Panc1 (cell line): ENCODE data around the gene ADI1. TPM values are rescaled to one million over a fixed set of nuclear protein-coding genes. Genes with fewer than 3 reads are reported as not detected.

ENCODE experiments used
- ATAC-seq: fragments of 200-7000 bp; cut with Tn5 transposase; 2 replicates; pipeline ENCODE4 v1.9.1; 2020; ENCODE audit warnings: mild to moderate bottlenecking, moderate library complexity
- BruUV-seq: library from RNA; stranded (reverse); fragments of 400-500 nt; replicated peaks from 2 replicates; lab custom pipeline; 2021; lab: Mats Ljungman, UMichigan
- CTCF ChIA-PET: fragments of 300-600 bp; sonication (Branson Sonifier 250); formaldehyde crosslinking; loops from one replicate; lab custom pipeline; 2022; ENCODE audit warnings: antibody characterized with exemption; lab: Charles Lee
- POLR2A ChIA-PET: fragments of 300-600 bp; sonication (Branson Sonifier 250); formaldehyde crosslinking; loops from one replicate; lab custom pipeline; 2022; ENCODE audit warnings: antibody characterized with exemption; lab: Charles Lee
- DNase-seq: peaks from one replicate; pipeline ENCODE4 v3.0.0-alpha.2; 2010; ENCODE audit warnings: low read depth, low spot score
- H3K27ac ChIP-seq: 2 replicates; pipeline ENCODE4 v1.5.1; 2011; ENCODE audit warnings: mild to moderate bottlenecking, low read length, inconsistent platforms
- H3K27me3 ChIP-seq: fragments of 200-500 bp; sonication (Bioruptor generic); 2 replicates; pipeline ENCODE4 v1.6.0; 2014; ENCODE audit warnings: low read length, inconsistent platforms; ENCODE audit not compliant: control insufficient read depth, insufficient read depth
- H3K36me3 ChIP-seq: fragments of 200-500 bp; sonication (Bioruptor generic); 2 replicates; pipeline ENCODE4 v1.5.1; 2014; ENCODE audit warnings: inconsistent platforms, mild to moderate bottlenecking, low read length, moderate library complexity; ENCODE audit not compliant: control insufficient read depth, insufficient read depth
- H3K4me1 ChIP-seq: 2 replicates; pipeline ENCODE4 v1.5.1; 2011; ENCODE audit warnings: inconsistent platforms, mild to moderate bottlenecking, low read length, moderate library complexity; ENCODE audit not compliant: control insufficient read depth, insufficient read depth
- H3K4me3 ChIP-seq, 2 experiments: 2 replicates each; pipeline ENCODE4 v1.5.1; 2011 to 2012; ENCODE audit warnings: low read depth in 2 of 2, low read length in 2 of 2, mild to moderate bottlenecking in 2 of 2, inconsistent platforms in 1 of 2, moderate library complexity in 1 of 2
- H3K9me3 ChIP-seq: fragments of 200-500 bp; sonication (Bioruptor generic); 2 replicates; pipeline ENCODE4 v1.5.1; 2014; ENCODE audit warnings: low read depth, mild to moderate bottlenecking, inconsistent platforms, low read length, moderate library complexity; ENCODE audit not compliant: control insufficient read depth, insufficient read depth
- POLR2AphosphoS5 ChIP-seq: IDR thresholded peaks from 2 replicates; pipeline ENCODE4 v1.6.1; 2012; ENCODE audit warnings: mild to moderate bottlenecking, low read depth, low read length, moderate library complexity
- SIN3A ChIP-seq: IDR thresholded peaks from 2 replicates; pipeline ENCODE4 v1.6.1; 2012; ENCODE audit warnings: low read depth, mild to moderate bottlenecking, low read length, moderate library complexity, borderline replicate concordance; ENCODE audit not compliant: insufficient read depth
- TCF7L2 ChIP-seq: IDR thresholded peaks from 2 replicates; pipeline ENCODE4 v1.6.1; 2011; ENCODE audit warnings: mild to moderate bottlenecking, low read depth, low read length, inconsistent platforms
- in situ Hi-C: cut with HindIII; loops from 2 replicates; pipeline ENCODE4 v1.10.0; 2016; ENCODE audit warnings: low sequenced_read_pairs, low pct_unique_long_range_greater_than_20kb
- intact Hi-C: fragments of 100-400 bp; cut with micrococcal nuclease; formaldehyde crosslinking; loops from one replicate; pipeline ENCODE4 v1.10.0; 2022; ENCODE audit not compliant: unreplicated experiment
- total RNA-seq: library from RNA; stranded (reverse); gene quantifications from one replicate; pipeline ENCODE4 v1.2.1, GENCODE V29; 2021; ENCODE audit not compliant: unreplicated experiment
- TF ChIP-seq, protein P1 (sequence below): fragments of 450-650 bp; IDR thresholded peaks from 2 replicates; pipeline ENCODE4 v1.5.1; 2017; ENCODE audit warnings: mild to moderate bottlenecking
- TF ChIP-seq, protein P2 (sequence below), 2 experiments: IDR thresholded peaks; 2 replicates each; pipeline ENCODE4 v1.6.1; 2011 to 2012; ENCODE audit warnings: low read depth in 2 of 2, control low read depth in 1 of 2, low read length in 1 of 2, mild to moderate bottlenecking in 1 of 2, moderate library complexity in 1 of 2; ENCODE audit not compliant: insufficient read depth in 1 of 2

The ADI1 gene
- total RNA-seq, 1 experiment from 2014 or later = 42.9 TPM

DNA sequence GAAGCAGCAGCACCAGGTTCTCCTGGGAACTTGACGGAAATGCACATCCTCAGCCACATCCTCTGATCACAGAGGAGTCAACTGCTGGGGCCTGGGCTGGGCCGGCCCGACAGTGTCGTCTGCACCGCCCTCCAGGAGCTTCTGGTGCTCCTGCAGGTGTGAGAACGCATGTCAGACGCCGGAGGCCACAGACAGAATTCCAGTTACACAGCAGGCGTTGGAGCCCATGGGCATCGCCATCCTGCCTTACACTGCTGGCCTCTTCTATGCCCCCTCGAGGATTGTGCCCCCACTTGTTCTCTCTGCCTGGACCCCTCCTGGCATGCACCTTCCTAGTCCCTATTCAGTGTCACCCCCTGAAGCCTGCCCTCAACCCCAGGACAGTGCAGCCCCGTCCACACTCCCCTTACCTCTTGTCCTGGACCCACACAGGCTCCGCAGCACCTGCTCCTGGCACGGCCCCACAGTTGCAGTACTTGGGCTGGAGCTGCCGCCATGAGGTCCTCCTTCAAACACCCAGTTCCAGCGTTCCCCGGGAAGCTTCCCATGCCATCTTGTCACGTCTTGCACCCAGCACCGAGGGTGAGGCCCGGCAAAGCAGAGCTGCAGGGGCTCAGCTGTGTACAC, 37.5 kb downstream of the ADI1 start:
- ATAC-seq (no peak), DNase-seq (no peak)
- Histone ChIP-seq H3K27me3 (no peaks in the 10 kb centered on the region), H3K4me3 (no peak overlapping the region), H3K36me3 (no peaks in the 10 kb centered on the region), H3K4me1 (no peaks in the 10 kb centered on the region; the same call in 1 of the 2 replicates), H3K27ac (no peak overlapping the region), H3K9me3 (no peaks in the 10 kb centered on the region)
- BruUV-seq = no TSS peak
- ChIA-PET POLR2A (no interaction called here), CTCF (interaction anchor here (0.5 kb wide), 1 partner anchor 469 kb away, joined by 5 read pairs; no protein-coding TSS in a partner anchor)
- intact Hi-C loops (no loop called here), in situ Hi-C loops (no loop called here)
- TF ChIP-seq, protein P1, sequence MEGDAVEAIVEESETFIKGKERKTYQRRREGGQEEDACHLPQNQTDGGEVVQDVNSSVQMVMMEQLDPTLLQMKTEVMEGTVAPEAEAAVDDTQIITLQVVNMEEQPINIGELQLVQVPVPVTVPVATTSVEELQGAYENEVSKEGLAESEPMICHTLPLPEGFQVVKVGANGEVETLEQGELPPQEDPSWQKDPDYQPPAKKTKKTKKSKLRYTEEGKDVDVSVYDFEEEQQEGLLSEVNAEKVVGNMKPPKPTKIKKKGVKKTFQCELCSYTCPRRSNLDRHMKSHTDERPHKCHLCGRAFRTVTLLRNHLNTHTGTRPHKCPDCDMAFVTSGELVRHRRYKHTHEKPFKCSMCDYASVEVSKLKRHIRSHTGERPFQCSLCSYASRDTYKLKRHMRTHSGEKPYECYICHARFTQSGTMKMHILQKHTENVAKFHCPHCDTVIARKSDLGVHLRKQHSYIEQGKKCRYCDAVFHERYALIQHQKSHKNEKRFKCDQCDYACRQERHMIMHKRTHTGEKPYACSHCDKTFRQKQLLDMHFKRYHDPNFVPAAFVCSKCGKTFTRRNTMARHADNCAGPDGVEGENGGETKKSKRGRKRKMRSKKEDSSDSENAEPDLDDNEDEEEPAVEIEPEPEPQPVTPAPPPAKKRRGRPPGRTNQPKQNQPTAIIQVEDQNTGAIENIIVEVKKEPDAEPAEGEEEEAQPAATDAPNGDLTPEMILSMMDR = no peak
- TF ChIP-seq, protein P2, sequence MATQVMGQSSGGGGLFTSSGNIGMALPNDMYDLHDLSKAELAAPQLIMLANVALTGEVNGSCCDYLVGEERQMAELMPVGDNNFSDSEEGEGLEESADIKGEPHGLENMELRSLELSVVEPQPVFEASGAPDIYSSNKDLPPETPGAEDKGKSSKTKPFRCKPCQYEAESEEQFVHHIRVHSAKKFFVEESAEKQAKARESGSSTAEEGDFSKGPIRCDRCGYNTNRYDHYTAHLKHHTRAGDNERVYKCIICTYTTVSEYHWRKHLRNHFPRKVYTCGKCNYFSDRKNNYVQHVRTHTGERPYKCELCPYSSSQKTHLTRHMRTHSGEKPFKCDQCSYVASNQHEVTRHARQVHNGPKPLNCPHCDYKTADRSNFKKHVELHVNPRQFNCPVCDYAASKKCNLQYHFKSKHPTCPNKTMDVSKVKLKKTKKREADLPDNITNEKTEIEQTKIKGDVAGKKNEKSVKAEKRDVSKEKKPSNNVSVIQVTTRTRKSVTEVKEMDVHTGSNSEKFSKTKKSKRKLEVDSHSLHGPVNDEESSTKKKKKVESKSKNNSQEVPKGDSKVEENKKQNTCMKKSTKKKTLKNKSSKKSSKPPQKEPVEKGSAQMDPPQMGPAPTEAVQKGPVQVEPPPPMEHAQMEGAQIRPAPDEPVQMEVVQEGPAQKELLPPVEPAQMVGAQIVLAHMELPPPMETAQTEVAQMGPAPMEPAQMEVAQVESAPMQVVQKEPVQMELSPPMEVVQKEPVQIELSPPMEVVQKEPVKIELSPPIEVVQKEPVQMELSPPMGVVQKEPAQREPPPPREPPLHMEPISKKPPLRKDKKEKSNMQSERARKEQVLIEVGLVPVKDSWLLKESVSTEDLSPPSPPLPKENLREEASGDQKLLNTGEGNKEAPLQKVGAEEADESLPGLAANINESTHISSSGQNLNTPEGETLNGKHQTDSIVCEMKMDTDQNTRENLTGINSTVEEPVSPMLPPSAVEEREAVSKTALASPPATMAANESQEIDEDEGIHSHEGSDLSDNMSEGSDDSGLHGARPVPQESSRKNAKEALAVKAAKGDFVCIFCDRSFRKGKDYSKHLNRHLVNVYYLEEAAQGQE (IDR thresholded peaks at IDR 0.05; ENCODE audit: insufficient read depth in 1 of 2, low read depth in 2 of 2, low read length in 1 of 2) = no peak
- TF ChIP-seq TCF7L2 (no peak), SIN3A (no peak), POLR2AphosphoS5 (no peak)

DNA sequence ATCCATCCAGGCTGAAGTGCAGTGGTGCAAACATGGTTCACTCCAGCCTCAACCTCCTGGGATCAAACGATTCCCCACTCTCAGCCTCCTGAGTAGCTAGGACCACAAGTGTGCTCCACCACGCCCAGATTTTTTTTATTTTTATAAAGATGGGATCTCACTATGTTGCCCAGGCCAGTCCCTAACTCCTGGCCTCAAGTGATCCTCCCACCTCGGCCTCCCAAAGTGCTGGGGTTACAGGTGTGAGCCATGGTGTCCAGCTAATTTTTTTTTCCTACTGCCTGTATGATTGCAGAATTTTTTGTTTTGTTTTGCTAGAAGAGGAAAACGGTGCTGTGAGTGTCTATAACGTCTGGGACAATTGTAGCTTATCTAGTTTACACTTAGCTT, 38.3 kb downstream of the ADI1 start:
- Histone ChIP-seq H3K36me3 (no peaks in the 10 kb centered on the region), H3K27me3 (no peaks in the 10 kb centered on the region), H3K9me3 (no peaks in the 10 kb centered on the region), H3K4me3 (no peak overlapping the region), H3K4me1 (no peaks in the 10 kb centered on the region; the same call in 1 of the 2 replicates), H3K27ac (no peak overlapping the region)
- TF ChIP-seq TCF7L2 = no peak
- TF ChIP-seq, protein P2 (IDR thresholded peaks at IDR 0.05; ENCODE audit: insufficient read depth in 1 of 2, low read depth in 2 of 2, low read length in 1 of 2) = no peak
- TF ChIP-seq POLR2AphosphoS5 = no peak
- TF ChIP-seq, protein P1 = no peak
- TF ChIP-seq SIN3A = no peak
- no TSS peak for BruUV-seq
- ChIA-PET CTCF (interaction anchor here (0.5 kb wide), 1 partner anchor 468 kb away, joined by 5 read pairs; no protein-coding TSS in a partner anchor), POLR2A (no interaction called here)
- no peak for ATAC-seq
- no peak for DNase-seq
- in situ Hi-C loops (no loop called here), intact Hi-C loops (no loop called here)
